PC-3 (cell line): ENCODE data around the gene ATP1B3. TPM values are rescaled to one million over a fixed set of nuclear protein-coding genes. Genes with fewer than 3 reads are reported as not detected.

Experiments
- ATAC-seq: fragments of 200-7000 bp; cut with Tn5 transposase; 2 replicates; pipeline ENCODE4 v1.9.1; 2020; ENCODE audit warnings: mild to moderate bottlenecking, moderate library complexity
- BruUV-seq: library from RNA; stranded (reverse); fragments of 400-500 nt; replicated peaks from 2 replicates; lab custom pipeline; 2021; lab: Mats Ljungman, UMichigan
- CTCF ChIA-PET: fragments of 300-600 bp; sonication (Branson Sonifier 250); formaldehyde crosslinking; loops from one replicate; lab custom pipeline; 2022; ENCODE audit warnings: antibody characterized with exemption; lab: Charles Lee
- POLR2A ChIA-PET: fragments of 300-600 bp; sonication (Branson Sonifier 250); formaldehyde crosslinking; loops from one replicate; lab custom pipeline; 2022; ENCODE audit warnings: antibody characterized with exemption; ENCODE audit not compliant: unreplicated experiment; lab: Charles Lee
- DNase-seq: peaks from one replicate; pipeline ENCODE4 v3.0.0-alpha.2; 2015
- H2AFZ ChIP-seq: fragments of 300-600 bp; sonication (generic); 2 replicates; pipeline ENCODE4 v1.6.0; 2016; ENCODE audit warnings: antibody characterized with exemption, low read length
- H3F3A ChIP-seq: fragments of 300-600 bp; sonication (generic); one replicate; pipeline ENCODE4 v1.6.0; 2017; ENCODE audit warnings: antibody characterized with exemption, low read length, control low read depth, mild to moderate bottlenecking; ENCODE audit not compliant: unreplicated experiment
- H3K27ac ChIP-seq: fragments of 300-600 bp; sonication (generic); 2 replicates; pipeline ENCODE4 v1.5.1; 2016; ENCODE audit warnings: mild to moderate bottlenecking, low read length
- H3K27me3 ChIP-seq: fragments of 300-600 bp; sonication (generic); 2 replicates; pipeline ENCODE4 v1.6.1; 2016; ENCODE audit warnings: low read length, mixed read lengths
- H3K36me3 ChIP-seq: fragments of 300-600 bp; sonication (generic); 2 replicates; pipeline ENCODE4 v1.6.1; 2016; ENCODE audit warnings: low read depth, mixed run types, low read length, mixed read lengths
- H3K4me1 ChIP-seq: fragments of 300-600 bp; sonication (generic); 2 replicates; pipeline ENCODE4 v1.5.1; 2016; ENCODE audit warnings: low read length; ENCODE audit not compliant: insufficient read depth
- H3K4me2 ChIP-seq: fragments of 300-600 bp; sonication (generic); 2 replicates; pipeline ENCODE4 v1.6.0; 2016; ENCODE audit warnings: low read length
- H3K4me3 ChIP-seq: fragments of 300-600 bp; sonication (generic); 2 replicates; pipeline ENCODE4 v1.5.1; 2016; ENCODE audit warnings: mild to moderate bottlenecking, low read length, mixed read lengths
- H3K79me2 ChIP-seq: fragments of 300-600 bp; sonication (generic); 2 replicates; pipeline ENCODE4 v1.6.1; 2017; ENCODE audit warnings: low read length, mixed read lengths
- H3K9ac ChIP-seq: fragments of 300-600 bp; sonication (generic); 2 replicates; pipeline ENCODE4 v1.6.0; 2016; ENCODE audit warnings: mild to moderate bottlenecking, low read length
- H3K9me2 ChIP-seq: fragments of 300-600 bp; sonication (generic); replicated peaks from 2 replicates; pipeline ENCODE4 v1.6.1; 2016; ENCODE audit warnings: mixed run types, low read length, mixed read lengths
- H3K9me3 ChIP-seq: fragments of 300-600 bp; sonication (generic); 2 replicates; pipeline ENCODE4 v1.6.1; 2016; ENCODE audit warnings: low read length, mixed read lengths
- H4K20me1 ChIP-seq: fragments of 300-600 bp; sonication (generic); 2 replicates; pipeline ENCODE4 v1.6.1; 2016; ENCODE audit warnings: low read length, mixed read lengths
- CTCF ChIP-seq: fragments of 300-600 bp; sonication (generic); conservative IDR thresholded peaks from 2 replicates; pipeline ENCODE4 v1.5.1; 2017; ENCODE audit warnings: antibody characterized with exemption, low read depth, mild to moderate bottlenecking, low read length
- EZH2 ChIP-seq: fragments of 300-600 bp; sonication (generic); IDR thresholded peaks from one replicate; pipeline ENCODE4 v1.6.1; 2017; ENCODE audit warnings: antibody characterized with exemption, mild to moderate bottlenecking, low read length; ENCODE audit not compliant: unreplicated experiment
- EZH2phosphoT487 ChIP-seq: fragments of 300-600 bp; sonication (generic); IDR thresholded peaks from 2 replicates; pipeline ENCODE4 v1.6.1; 2018; ENCODE audit warnings: mild to moderate bottlenecking, antibody characterized with exemption, low read length, borderline replicate concordance
- intact Hi-C: fragments of 100-400 bp; cut with micrococcal nuclease; formaldehyde crosslinking; loops from 2 replicates; pipeline ENCODE4 v1.9.0; 2023
- total RNA-seq: library from RNA; depleted of rRNA; stranded (reverse); fragments of >200 nt; gene quantifications from 2 replicates; pipeline ENCODE4 v1.2.3, GENCODE V29; 2014

The ATP1B3 gene
- total RNA-seq, 1 experiment from 2014 or later = 20.6 TPM

- H4K20me1 ChIP-seq = no peaks in the 10 kb centered on the region
- POLR2A ChIA-PET = no interaction called here
- no peaks in the 10 kb centered on the region for H3K4me1 ChIP-seq
- no peaks in the 10 kb centered on the region for H3K9me2 ChIP-seq
- no peak overlapping the region for H3K4me2 ChIP-seq
- H2AFZ ChIP-seq = no peak overlapping the region
- no peaks in the 10 kb centered on the region for H3K9me3 ChIP-seq
- BruUV-seq = no TSS peak
- H3F3A ChIP-seq = no peaks in the 10 kb centered on the region
- H3K79me2 ChIP-seq = peaks cover 7% of the 10 kb centered on the region; the same call in 1 of the 2 replicates
- no peak for TF ChIP-seq EZH2
- TF ChIP-seq EZH2phosphoT487 = no peak
- TF ChIP-seq CTCF = no peak
- H3K4me3 ChIP-seq = no peak overlapping the region
- ATAC-seq = no peak
- H3K27ac ChIP-seq = no peak overlapping the region
- H3K27me3 ChIP-seq = no peaks in the 10 kb centered on the region
- DNase-seq = no peak
- peaks cover 9% of the 10 kb centered on the region; the same call in 1 of the 2 replicates for H3K36me3 ChIP-seq
- H3K9ac ChIP-seq = no peak overlapping the region
- intact Hi-C loops = no loop called here
- CTCF ChIA-PET = no interaction called here
Observed at GRCh38 chr3:141900343-141900742, 23.9 kb downstream of the ATP1B3 start.

GRCh38 chr3:141901914-141902313, 25.5 kb downstream of the ATP1B3 start:
- Histone ChIP-seq H3F3A (no peaks in the 10 kb centered on the region), H3K79me2 (no peaks in the 10 kb centered on the region), H3K27ac (no peak overlapping the region), H2AFZ (no peak overlapping the region), H3K9me2 (no peaks in the 10 kb centered on the region), H3K36me3 (peaks cover 7% of the 10 kb centered on the region; the same call in 1 of the 2 replicates), H3K9ac (no peak overlapping the region), H3K9me3 (no peaks in the 10 kb centered on the region), H3K27me3 (no peaks in the 10 kb centered on the region), H3K4me1 (no peaks in the 10 kb centered on the region), H3K4me3 (no peak overlapping the region), H3K4me2 (no peak overlapping the region), H4K20me1 (no peaks in the 10 kb centered on the region)
- ChIA-PET POLR2A (no interaction called here), CTCF (no interaction called here)
- DNase-seq (no peak), ATAC-seq (no peak)
- no TSS peak for BruUV-seq
- intact Hi-C loops = no loop called here
- TF ChIP-seq CTCF = no peak
- TF ChIP-seq EZH2phosphoT487 = no peak
- no peak for TF ChIP-seq EZH2

GRCh38 chr3:141904203-141904602, 27.8 kb downstream of the ATP1B3 start:
- Histone ChIP-seq H3K4me2 (no peak overlapping the region), H3K4me3 (no peak overlapping the region), H2AFZ (no peak overlapping the region), H4K20me1 (no peaks in the 10 kb centered on the region), H3K9ac (no peak overlapping the region), H3K9me2 (no peaks in the 10 kb centered on the region), H3K9me3 (no peaks in the 10 kb centered on the region), H3K27me3 (no peaks in the 10 kb centered on the region), H3K79me2 (no peaks in the 10 kb centered on the region), H3K27ac (no peak overlapping the region), H3K4me1 (no peaks in the 10 kb centered on the region), H3K36me3 (peaks cover 5% of the 10 kb centered on the region; the same call in 1 of the 2 replicates), H3F3A (no peaks in the 10 kb centered on the region)
- no peak for TF ChIP-seq EZH2phosphoT487
- no peak for TF ChIP-seq CTCF
- TF ChIP-seq EZH2 = no peak
- no TSS peak for BruUV-seq
- intact Hi-C loops = no loop called here
- ATAC-seq (no peak), DNase-seq (no peak)
- CTCF ChIA-PET = no interaction called here
- POLR2A ChIA-PET = no interaction called here
